ENCODE data around the gene KIF20B. TPM values are rescaled to one million over a fixed set of nuclear protein-coding genes. Genes with fewer than 3 reads are reported as not detected.

Gene KIF20B
- total RNA-seq, 2 donors from 2014 or later = 13.6 to 32.0 TPM

- TF ChIP-seq CTCF (IDR thresholded peaks at IDR 0.05) = no peak
- intact Hi-C loops (cut with DNase I) = no loop called here
These were observed 6.0 kb downstream of the KIF20B start for GRCh38 chr10:89707372-89707771.

GRCh38 chr10:89710753-89711152 lies 9.4 kb downstream of the KIF20B start:
- no peak for TF ChIP-seq CTCF (IDR thresholded peaks at IDR 0.05)
- Histone ChIP-seq H3K9me3 (no peaks in the 10 kb centered on the region), H3K4me3 (no peak overlapping the region), H3K27ac (no peak overlapping the region), H3K36me3 (no peaks in the 10 kb centered on the region), H3K4me1 (no peaks in the 10 kb centered on the region), H3K9ac (ENCODE audit: low read depth in 2 of 2, low read length in 2 of 2) (no peak overlapping the region), H3K27me3 (no peaks in the 10 kb centered on the region)
- intact Hi-C loops (cut with DNase I) = no loop called here
- no peak for DNase-seq

More at GRCh38 chr10:89707372-89707771, 6.0 kb downstream of the KIF20B start:
- no peak for DNase-seq
- H3K27me3 ChIP-seq = no peaks in the 10 kb centered on the region
- H3K4me1 ChIP-seq = no peaks in the 10 kb centered on the region
- H3K9ac ChIP-seq (ENCODE audit: low read depth in 2 of 2, low read length in 2 of 2) = no peak overlapping the region
- no peaks in the 10 kb centered on the region for H3K9me3 ChIP-seq
- no peaks in the 10 kb centered on the region for H3K36me3 ChIP-seq
- H3K4me3 ChIP-seq = no peak overlapping the region
- H3K27ac ChIP-seq = no peak overlapping the region

- Histone ChIP-seq H3K4me1 (no peaks in the 10 kb centered on the region), H3K9ac (ENCODE audit: low read depth in 2 of 2, low read length in 2 of 2) (no peak overlapping the region), H3K4me3 (no peak overlapping the region), H3K27me3 (no peaks in the 10 kb centered on the region), H3K36me3 (no peaks in the 10 kb centered on the region), H3K9me3 (no peaks in the 10 kb centered on the region), H3K27ac (no peak overlapping the region)
- no peak for DNase-seq
- no peak for TF ChIP-seq CTCF (IDR thresholded peaks at IDR 0.05)
- intact Hi-C loops (cut with DNase I) = no loop called here
These were observed 33.2 kb downstream of the KIF20B start for GRCh38 chr10:89734616-89735015.

- H3K9ac ChIP-seq (ENCODE audit: low read depth in 2 of 2, low read length in 2 of 2) = no peak overlapping the region
- H3K4me3 ChIP-seq = no peak overlapping the region
- no peak for DNase-seq
- H3K4me1 ChIP-seq = no peaks in the 10 kb centered on the region
- no peak overlapping the region for H3K27ac ChIP-seq
- TF ChIP-seq CTCF (IDR thresholded peaks at IDR 0.05) = no peak
- intact Hi-C loops (cut with DNase I) = no loop called here
- no peaks in the 10 kb centered on the region for H3K27me3 ChIP-seq
- H3K36me3 ChIP-seq = no peaks in the 10 kb centered on the region
- H3K9me3 ChIP-seq = no peaks in the 10 kb centered on the region
These were observed 37.3 kb downstream of the KIF20B start for GRCh38 chr10:89738551-89739209.

GRCh38 chr10:89741126-89741762 lies 39.9 kb downstream of the KIF20B start:
- H3K27ac ChIP-seq = no peak overlapping the region
- H3K4me1 ChIP-seq = no peaks in the 10 kb centered on the region
- TF ChIP-seq CTCF (IDR thresholded peaks at IDR 0.05) = no peak
- no peak overlapping the region for H3K4me3 ChIP-seq
- no peaks in the 10 kb centered on the region for H3K9me3 ChIP-seq
- H3K36me3 ChIP-seq = no peaks in the 10 kb centered on the region
- H3K9ac ChIP-seq (ENCODE audit: low read depth in 2 of 2, low read length in 2 of 2) = no peak overlapping the region
- no peaks in the 10 kb centered on the region for H3K27me3 ChIP-seq
- DNase-seq = no peak
- intact Hi-C loops (cut with DNase I) = no loop called here
